ENCODE results near the gene AP2A2.

AP2A2 gene

GRCh38 chr11:1027483-1028290, 102.0 kb downstream of the AP2A2 start:
- in situ Hi-C loops (cut with MboI; ENCODE audit: low pct_unique_long_range_greater_than_20kb, low sequenced_read_pairs, unreplicated experiment), result no loop called here
- DNase-seq (ENCODE audit: low spot score), result no peak
- no peak for TF ChIP-seq CTCF (IDR thresholded peaks at IDR 0.05; ENCODE audit: extremely low read depth, insufficient read depth, missing control alignments)

DNA sequence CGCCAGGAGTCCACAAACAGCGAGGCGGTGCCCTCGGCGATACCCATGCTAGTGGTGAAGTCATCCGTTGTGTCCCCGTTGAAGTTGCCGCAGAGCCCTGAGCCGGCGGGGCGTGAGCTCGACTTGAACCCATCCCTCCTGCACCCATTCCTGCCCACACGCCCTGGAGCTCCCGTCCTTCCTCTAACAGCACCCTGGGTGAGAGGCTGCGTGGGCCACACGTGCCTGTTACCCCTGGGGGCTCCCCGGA, 102.5 kb downstream of the AP2A2 start:
- DNase-seq (ENCODE audit: low spot score), result no peak
- no peak for TF ChIP-seq CTCF (IDR thresholded peaks at IDR 0.05; ENCODE audit: extremely low read depth, insufficient read depth, missing control alignments)
- in situ Hi-C loops (cut with MboI; ENCODE audit: low pct_unique_long_range_greater_than_20kb, low sequenced_read_pairs, unreplicated experiment), result no loop called here

DNA sequence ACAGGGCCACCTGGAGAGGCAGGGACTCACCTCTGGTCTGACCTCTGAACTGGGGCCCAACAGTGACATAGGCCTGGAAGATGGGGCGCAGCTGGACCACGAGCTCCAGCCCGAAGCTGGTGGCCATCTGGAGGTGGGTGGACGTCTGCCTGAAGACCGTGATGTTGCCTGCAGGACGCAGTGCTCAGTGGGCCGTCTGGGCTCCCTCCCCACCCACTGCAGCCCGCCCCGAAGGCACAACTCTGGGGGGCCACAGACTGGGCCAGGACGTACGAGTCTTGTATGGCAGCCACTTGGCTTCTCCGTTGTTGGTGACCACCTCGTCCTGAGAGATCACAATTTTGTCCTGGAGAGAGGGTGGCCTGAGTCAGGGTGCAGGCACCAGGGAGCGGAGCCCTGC, 102.9 kb downstream of the AP2A2 start:
- DNase-seq (ENCODE audit: low spot score), result no peak
- no peak for TF ChIP-seq CTCF (IDR thresholded peaks at IDR 0.05; ENCODE audit: extremely low read depth, insufficient read depth, missing control alignments)
- in situ Hi-C loops (cut with MboI; ENCODE audit: low pct_unique_long_range_greater_than_20kb, low sequenced_read_pairs, unreplicated experiment), result no loop called here

DNA sequence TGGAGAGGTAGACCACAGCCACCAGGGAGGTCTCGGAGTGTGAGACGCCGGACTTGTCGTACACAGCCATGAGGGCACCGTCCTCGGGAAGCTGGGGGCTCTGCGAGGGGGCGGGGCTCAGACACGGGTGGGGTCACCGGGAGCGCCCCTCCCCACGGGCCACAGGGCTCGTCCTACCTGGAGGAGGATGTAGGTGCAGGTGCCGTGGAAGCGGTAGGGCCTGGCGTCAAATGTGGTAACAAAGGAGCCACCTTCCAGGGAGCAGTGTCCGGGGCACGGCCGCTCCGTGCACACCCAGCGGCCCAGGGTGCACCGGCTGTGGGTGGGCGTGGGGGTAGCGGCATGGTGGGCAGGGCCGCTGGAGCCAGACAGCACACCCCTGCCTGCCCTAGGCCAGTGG, 103.4 kb downstream of the AP2A2 start:
- no peak for TF ChIP-seq CTCF (IDR thresholded peaks at IDR 0.05; ENCODE audit: extremely low read depth, insufficient read depth, missing control alignments)
- no peak for DNase-seq (ENCODE audit: low spot score)
- in situ Hi-C loops (cut with MboI; ENCODE audit: low pct_unique_long_range_greater_than_20kb, low sequenced_read_pairs, unreplicated experiment), result no loop called here

DNA sequence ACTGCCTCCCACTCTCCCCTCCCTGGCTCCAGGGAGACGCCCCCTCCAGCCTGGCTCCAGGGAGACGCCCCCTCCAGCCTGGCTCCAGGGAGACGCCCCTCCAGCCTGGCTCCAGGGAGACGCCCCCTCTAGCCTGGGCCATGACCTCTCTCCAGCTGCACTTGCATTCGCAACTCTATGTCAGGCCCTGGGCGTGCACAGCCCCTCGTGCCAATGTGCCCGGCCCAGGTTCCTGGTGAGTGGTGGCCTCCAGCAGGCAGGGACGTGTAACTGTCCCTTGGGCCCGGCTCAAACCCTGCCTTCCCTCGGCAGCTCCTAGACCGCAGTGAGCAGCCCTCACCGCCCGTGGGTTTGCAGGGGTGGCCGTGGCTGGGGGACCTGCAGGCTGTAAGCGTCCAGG, 104.0 kb downstream of the AP2A2 start:
- TF ChIP-seq CTCF (IDR thresholded peaks at IDR 0.05; ENCODE audit: extremely low read depth, insufficient read depth, missing control alignments), result peak; percentile 4
- in situ Hi-C loops (cut with MboI; ENCODE audit: low pct_unique_long_range_greater_than_20kb, low sequenced_read_pairs, unreplicated experiment), result no loop called here
- DNase-seq (ENCODE audit: low spot score), result no peak

GRCh38 chr11:1030086-1030485, 104.4 kb downstream of the AP2A2 start:
- no peak for DNase-seq (ENCODE audit: low spot score)
- in situ Hi-C loops (cut with MboI; ENCODE audit: low pct_unique_long_range_greater_than_20kb, low sequenced_read_pairs, unreplicated experiment), result no loop called here
- TF ChIP-seq CTCF (IDR thresholded peaks at IDR 0.05; ENCODE audit: extremely low read depth, insufficient read depth, missing control alignments), result no peak

Data from GM13977 (cell line).